Cardiac septum (tissue), 1 donor: ENCODE results near the gene KRTAP4-2. TPM values are rescaled to one million over a fixed set of nuclear protein-coding genes. Genes with fewer than 3 reads are reported as not detected.
"Not testable (repeated sequence)": the region's sequence is repeated elsewhere in the genome, so short reads cannot be mapped to it uniquely, and the experiment has no call there.

Source experiments
- DNase-seq: peaks from one replicate; pipeline ENCODE4 v3.0.0-alpha.2; 2020; ENCODE audit warnings: low spot score
- intact Hi-C: fragments of 100-400 bp; cut with DNase I; formaldehyde crosslinking; loops from one replicate; pipeline ENCODE4 v1.14.0; 2022
- total RNA-seq: library from RNA; stranded (reverse); fragmentation: NEBNext Ultra II Directional; extraction: Animal tissue kit (Norgen Biotek cat#: 25700); gene quantifications from one replicate; pipeline ENCODE4 v1.2.1, GENCODE V29; 2021
- donor health status: DM: no; HTN: no; CAD: no.

The KRTAP4-2 gene
- total RNA-seq, 1 donor from 2014 or later, result not detected

DNA sequence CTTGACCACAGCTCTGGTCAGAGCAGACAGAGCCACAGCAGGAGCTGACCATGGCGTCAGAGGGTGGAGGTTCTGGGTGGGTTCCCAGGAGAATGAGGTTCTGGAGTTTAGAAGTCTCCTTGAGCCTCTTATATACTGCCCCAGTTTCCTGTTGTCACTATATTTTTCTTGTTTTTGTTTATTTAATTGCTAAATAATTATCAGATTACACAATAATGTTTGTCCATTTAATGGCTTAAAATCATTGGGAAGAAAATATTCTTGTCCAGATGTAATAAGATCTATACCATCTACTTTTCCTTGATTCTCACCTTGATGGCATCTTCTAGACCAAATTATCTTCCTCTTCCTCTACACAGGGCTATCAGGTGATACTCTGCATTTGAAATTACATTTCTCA, 9.9 kb downstream of the KRTAP4-2 start, which contains the start of gene KRTAP4-3:
Gene KRTAP4-3 (minus strand): TSS at position 101 of the 400 bp plus-strand sequence. CDS start 49 bp downstream, at position 52.
- DNase-seq, result no peak
- intact Hi-C loops, result no loop called here

DNA sequence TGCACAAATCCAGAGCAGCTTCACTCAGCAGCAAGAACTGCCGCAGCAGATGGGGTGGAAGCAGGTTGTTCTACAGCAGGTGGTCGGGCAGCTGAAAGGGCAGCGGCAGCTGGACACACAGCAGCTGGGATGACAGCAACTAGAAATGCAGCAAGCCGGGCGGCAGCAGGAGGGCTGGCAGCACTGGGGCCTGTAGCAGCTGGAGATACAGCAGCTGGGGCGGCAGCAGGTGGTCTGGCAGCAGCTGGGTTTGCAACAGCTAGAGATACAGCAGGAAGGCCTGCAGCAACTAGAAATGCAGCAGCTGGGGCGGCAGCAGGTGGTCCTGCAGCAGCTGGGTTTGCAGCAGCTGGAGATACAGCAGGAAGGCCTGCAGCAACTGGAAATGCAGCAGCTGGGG, 10.5 kb downstream of the KRTAP4-2 start:
- intact Hi-C loops, result no loop called here

DNA sequence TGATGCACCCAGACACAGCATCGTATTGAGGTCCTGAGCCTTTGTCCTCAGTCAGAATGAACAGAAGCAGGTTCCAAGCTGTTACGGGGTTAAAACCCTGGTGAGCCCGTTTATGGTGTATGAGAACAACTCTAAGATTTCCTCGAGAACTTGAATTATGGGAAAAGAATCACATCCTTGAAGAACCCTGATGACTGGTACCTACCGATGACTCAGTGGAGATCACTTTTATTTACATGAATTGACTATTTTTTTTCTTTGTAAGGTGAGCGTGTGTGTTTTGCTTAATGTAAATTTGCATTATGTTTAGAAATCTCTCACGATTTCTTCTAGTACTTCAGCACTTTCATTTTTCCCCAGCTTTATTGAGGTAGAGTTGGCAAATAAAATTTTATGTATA, 14.2 kb downstream of the KRTAP4-2 start:
- intact Hi-C loops, result no loop called here
- DNase-seq, result no peak

More for the DNA sequence above, 10.5 kb downstream of the KRTAP4-2 start:
- DNase-seq, result no peak

DNA sequence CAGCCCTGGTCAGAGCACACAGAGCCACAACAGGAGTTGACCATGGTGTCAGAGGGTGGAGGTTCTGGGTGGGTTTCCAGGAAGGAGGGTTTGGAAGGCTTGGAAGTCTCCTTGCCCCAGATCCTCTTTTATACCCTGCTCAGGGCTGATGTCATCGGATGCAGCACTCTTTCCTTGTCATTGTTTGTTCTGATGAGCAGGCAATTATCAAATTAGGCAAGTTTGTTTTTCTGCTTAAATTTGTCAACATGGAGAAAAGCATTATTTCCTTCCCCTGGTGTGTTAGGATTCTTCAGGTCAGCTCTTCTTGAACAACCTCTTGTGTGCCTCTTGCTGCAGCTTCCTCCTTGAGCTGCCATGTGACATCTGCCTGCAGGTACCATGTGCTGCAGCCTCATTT, 17.4 kb downstream of the KRTAP4-2 start, which contains the start of gene KRTAP4-4:
Gene KRTAP4-4 (minus strand): TSS at position 101 of the 400 bp plus-strand sequence. CDS start 57 bp downstream, at position 44.
- intact Hi-C loops, result no loop called here
- DNase-seq, result no peak

DNA sequence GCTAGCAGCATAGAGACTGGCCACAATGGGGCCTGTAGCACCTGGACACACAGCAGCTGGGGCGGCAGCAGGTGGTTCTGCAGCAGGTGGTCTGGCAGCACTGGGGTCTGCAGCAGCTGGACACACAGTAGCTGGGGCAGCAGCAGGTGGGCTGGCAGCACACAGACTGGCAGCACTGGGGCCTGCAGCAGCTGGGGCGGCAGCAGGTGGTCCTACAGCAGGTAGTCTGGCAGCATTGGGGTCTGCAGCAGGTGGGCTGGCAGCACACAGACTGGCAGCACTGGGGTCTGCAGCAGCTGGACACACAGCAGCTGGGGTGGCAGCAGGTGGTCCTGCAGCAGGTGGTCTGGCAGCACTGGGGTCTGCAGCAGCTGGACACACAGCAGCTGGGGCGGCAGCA, 17.8 kb downstream of the KRTAP4-2 start:
- DNase-seq, intact Hi-C loops: not testable (repeated sequence)

DNA sequence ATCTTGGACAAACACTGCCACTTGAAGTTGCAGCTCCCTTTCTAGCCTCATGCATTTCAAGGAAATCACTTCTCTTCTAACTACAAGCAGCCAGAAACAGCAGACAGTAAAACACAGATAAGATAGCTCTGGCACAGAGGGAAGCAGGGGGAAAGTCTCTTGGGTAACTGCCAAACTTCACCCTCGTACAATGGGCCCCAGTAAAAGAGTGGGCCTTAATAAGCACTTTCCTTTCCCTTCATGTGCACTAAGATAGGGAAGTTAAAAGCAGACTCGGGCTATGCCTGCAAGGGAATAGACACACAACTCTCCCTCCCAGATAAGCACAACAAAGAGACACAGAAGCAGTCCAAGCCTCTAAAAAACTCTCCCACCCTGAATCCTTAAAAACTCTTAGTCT, 24.2 kb downstream of the KRTAP4-2 start:
- intact Hi-C loops, result no loop called here
- DNase-seq, result no peak

DNA sequence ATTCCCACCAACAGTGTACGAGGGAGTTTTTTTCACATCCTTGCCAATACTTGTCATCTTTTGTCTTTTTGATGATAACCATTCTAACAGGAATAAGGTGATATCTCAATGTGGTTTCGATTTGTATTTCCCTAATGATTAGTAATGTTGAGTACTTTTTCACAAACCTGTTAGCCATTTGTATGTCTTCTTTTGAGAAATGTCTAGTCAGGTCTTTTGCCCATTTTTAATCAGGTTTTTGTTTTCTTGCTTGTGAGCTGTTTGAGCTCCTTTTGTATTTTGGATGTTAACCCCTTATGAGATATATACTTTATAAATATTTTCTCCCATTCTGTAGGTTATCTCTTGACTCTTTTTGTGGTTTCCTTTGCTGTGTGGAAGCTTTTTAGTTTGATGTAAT, 26.5 kb downstream of the KRTAP4-2 start:
- intact Hi-C loops, result no loop called here
- DNase-seq, result no peak

DNA sequence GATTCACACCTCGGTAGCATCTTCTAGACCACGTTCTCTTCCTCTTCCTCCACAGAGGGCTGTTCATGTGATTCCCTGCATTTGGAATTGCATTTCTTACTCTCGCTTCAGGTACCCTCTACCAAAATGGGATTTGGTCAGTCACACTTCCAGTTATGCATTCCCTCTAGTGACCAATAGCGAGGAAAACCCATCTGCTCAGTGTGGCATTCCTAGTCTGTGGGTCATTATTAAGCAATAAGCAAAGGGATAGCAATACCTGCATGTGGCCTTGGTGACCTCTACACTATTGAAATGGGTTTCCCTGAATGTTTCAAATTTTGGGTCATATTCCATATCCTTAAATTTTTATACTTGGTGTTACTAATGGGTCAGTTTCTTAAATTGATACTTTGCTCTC, 28.0 kb downstream of the KRTAP4-2 start:
- intact Hi-C loops, result no loop called here

DNA sequence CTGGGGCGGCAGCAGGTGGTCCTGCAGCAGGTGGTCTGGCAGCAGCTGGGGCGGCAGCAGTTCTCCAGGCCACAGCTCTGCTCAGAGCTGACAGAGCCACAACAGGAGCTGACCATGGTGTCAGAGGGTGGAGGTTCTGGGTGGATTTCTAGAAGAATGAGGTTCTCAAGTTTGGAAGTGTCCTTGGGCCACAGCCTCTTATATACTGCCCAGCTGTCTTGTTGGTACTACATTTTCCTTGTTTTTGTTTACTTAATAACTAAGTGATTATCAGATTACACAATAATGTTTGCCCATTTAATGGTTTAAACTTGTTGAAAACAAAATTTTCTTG, 28.4 kb downstream of the KRTAP4-2 start, which contains the start of gene KRTAP4-5:
Gene KRTAP4-5 (minus strand): TSS at position 174 of the 334 bp plus-strand sequence. CDS start 58 bp downstream, at position 116.
- intact Hi-C loops, result no loop called here

More for the DNA sequence above, 28.0 kb downstream of the KRTAP4-2 start:
- no peak for DNase-seq

DNA sequence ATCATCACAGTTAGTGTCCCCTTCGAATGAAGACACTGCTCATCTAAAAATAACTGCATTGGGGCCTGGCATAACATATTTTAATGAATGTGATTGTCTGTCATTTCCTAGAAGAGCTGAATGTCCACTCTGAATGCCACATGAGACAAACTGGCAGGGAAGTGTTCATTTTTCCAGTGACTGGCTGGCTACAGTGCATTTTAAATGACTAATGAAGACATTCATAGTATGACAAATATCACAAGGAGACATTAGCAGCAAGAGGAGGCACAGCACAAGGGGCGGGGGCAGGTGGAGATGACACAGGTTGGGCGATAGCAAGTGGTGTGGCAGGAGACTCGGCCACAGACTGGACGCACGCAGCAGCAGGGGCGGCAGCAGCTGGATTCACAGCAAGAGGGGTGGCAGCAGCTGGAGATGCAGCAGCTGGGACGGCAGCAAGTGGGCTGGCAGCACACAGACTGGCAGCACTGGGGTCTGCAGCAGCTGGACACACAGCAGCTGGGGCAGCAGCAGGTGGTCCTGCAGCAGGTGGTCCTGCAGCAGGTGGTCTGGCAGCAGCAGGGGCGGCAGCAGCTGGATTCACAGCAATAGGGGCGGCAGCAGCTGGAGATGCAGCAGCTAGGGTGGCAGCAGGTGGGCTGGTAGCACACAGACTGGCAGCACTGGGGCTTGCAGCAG, 28.9 kb downstream of the KRTAP4-2 start:
- intact Hi-C loops, DNase-seq: not testable (repeated sequence)

More for the DNA sequence above, 28.4 kb downstream of the KRTAP4-2 start, which contains the start of gene KRTAP4-5:
- no peak for DNase-seq

DNA sequence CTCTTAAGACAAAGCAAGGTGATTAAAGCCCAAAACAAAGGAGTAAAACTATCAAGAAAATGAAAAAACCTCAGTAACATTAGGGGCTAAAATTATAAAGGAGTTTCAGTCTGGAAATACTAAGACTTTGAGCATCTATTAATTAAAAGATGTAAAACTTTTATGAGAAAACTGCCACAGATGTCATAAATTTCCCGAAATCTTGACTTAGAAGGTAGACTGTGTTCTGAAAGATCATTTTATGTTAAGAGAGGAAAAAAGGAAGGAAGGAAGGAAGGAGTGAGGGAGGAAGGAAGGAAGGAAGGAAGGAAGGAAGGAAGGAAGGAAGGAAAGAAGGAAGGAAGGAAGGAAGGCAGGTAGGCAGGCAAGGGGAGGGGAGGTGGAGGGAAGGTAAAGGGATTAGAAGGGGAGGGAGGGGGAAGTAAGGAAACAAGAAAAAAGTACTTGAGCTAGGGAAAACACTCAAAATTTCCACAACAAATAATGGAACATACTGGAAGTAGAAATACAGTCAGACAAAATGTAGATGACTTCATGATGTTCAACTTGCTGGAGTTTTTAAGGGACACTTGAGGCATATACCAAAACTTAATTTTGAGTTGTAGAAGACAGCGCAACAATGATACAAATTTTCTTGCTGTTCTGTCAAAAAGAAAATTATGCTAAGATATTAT, 30.4 kb downstream of the KRTAP4-2 start:
- intact Hi-C loops, result no loop called here

DNA sequence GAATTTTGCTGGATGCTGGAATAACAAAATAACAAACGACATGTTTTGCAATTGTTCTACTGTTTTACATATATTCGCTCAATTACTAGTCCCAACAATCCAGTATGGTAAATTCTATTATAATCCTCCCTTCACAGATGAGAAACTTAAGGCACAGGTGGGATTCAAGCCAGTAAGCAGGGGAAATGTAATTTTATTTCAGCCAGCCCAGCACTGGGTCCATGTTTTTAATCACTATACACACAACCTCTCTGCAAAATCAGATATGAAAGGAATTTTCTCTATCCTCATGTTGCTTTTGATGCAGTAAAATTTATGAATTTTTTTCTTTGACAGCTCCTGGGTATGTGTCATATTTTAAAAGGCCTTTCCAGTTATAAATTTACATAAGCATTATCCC, 32.8 kb downstream of the KRTAP4-2 start:
- no peak for DNase-seq
- intact Hi-C loops, result no loop called here

More for the DNA sequence above, 30.4 kb downstream of the KRTAP4-2 start:
- no peak for DNase-seq

DNA sequence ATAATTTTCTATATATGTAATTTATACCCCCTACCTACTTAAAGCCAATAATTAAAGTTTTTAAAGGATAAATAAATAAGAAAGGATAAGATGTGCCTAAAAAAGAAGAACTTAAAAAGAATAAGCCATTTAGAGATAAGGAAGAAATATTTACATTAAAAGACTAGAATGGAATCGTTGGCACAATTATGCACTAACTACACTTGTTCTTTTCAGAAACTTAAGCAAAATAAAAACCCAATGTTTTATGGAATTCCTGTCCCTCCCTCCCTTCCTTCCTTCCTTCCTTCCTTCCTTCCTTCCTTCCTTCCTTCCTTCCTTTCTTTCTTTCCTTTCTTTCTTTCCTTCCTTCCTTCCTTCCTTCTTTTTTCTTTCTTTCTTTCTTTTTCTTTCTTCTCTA, 33.2 kb downstream of the KRTAP4-2 start:
- no peak for DNase-seq
- intact Hi-C loops, result no loop called here

DNA sequence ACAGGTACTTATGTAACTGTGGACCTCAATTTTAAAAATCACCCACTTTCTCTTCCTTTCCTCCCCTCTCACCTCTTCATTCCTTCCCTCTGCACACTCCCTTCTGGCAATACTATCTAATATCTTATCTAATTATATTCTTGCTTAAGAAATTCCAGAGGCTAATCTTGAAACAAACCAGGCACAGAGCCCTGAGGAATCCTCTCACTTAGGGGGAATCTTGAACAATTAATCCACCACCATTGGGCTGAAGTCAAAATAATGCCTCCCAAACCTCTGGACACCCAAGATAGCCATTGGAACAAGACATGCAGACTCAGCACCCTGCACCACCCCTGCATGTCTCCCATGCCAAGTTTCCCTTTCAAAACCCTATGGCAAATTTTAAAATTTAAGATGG, 36.7 kb downstream of the KRTAP4-2 start:
- intact Hi-C loops, result no loop called here
- DNase-seq, result no peak

DNA sequence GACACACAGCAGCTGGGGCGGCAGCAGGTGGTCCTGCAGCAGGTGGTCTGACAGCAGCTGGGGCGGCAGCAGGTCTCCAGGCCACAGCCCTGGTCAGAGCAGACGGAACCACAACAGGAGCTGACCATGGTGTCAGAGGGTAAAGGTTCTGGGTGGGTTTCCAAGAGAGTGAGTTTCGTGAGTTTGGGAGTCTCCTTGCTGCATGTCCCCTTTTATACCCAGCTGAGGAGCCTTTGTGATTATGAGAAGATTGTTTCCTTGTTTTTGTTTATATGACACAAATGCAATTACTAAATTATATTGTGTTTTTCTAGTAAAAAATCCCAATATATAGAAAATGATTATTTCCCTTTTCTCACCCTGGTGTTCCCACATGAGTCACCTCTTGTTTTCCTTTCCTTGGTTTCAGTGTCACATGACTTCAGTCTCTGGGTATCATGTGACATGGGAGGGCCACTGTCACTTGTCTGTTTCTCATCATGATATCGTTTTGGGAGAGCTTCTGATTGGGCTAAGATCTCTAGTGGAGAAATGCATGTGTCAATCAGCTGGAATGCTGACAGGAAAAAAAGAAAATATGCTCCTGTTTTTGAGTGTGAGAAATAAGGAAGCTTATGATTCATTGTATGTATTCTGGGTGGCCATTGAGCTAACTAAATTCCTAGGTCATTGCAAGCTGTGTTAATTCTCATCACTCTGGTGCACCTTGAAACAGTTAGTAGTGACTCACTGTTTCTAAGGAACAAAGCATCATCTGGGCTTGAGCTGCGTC, 37.5 kb downstream of the KRTAP4-2 start, which contains the start of gene KRTAP4-6:
Gene KRTAP4-6 (minus strand): TSS at position 185 of the 772 bp plus-strand sequence. CDS start 57 bp downstream, at position 128.
- intact Hi-C loops, result no loop called here
- DNase-seq, result no peak

DNA sequence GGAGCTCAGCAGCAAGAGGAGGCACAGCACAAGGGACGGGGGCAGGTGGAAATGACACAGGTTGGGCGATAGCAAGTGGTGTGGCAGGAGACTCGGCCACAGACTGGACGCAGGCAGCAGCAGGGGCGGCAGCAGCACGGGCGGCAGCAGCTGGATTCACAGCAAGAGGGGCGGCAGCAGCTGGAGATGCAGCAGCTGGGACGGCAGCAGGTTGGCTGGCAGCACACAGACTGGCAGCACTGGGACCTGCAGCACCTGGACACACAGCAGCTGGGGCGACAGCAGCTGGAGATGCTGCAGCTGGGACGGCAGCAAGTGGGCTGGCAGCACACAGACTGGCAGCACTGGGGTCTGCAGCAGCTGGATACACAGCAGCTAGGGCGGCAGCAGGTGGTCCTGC, 38.2 kb downstream of the KRTAP4-2 start:
- DNase-seq, intact Hi-C loops: not testable (repeated sequence)

DNA sequence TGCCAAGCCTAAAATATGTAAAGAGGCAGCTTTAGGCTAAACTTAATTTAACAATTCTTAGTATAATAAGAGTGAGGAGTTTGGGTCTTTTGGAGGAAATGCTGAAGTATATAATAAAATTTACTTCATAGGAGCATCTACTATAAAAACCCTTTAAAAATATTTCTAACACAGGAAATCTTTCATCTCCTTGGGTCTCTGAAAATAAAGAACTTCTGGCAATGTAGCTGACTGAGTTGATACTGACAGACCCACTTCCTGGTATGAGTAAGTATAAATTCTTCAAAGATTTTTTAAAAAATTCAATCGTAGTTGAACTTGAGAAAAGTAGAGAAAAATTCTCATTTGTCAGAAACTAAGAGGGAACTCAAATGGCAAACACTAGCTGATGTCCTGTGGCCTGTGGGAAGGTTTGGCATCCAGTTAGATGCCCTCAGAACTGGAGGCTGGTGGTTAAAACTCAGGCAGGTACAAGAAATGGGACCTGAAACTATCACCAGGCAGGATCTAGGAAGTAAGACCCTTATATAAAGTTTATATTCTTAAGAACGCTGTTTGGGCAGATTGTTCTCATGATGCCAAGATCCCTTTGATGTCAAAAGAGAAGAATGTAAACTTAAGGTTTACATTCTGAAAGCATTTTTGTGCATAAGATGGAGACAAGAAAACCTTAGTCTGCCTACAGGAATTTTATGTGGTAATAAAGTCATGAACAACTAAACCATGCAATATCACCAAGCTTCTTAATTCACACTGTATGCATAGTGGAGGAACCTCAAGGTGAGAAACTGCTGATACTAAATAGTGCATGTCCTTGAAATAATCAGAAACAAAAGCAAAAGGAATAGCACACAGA, 43.9 kb downstream of the KRTAP4-2 start:
- DNase-seq, result no peak
- intact Hi-C loops, result no loop called here

DNA sequence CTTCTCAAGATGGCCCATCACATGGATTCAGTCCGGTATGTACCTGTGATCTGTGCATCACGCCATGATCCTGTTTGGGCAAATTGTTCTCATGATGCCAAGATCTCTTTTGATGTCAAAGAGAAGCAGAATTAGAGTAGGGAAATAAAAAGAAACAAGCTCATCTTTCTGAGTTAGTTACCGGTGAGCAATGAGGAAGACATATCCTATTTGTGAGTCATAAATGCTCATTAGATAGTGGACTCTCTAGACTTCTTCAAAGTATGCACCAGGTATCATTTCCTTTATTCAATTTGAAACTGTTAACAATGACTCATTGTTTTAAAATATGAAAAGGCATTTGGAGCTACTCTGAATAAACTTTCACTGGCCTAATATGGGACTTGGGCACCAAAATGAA, 46.0 kb downstream of the KRTAP4-2 start:
- intact Hi-C loops, result no loop called here
- DNase-seq, result no peak
